HEK293 (cell line): ENCODE measurements around the gene PURB.
"Not testable (repeated sequence)": the region's sequence is repeated elsewhere in the genome, so short reads cannot be mapped to it uniquely, and the experiment has no call there.

Experiments used
- CTCF ChIA-PET: fragments of 350-600 bp; formaldehyde crosslinking; extraction: SDS; loops from one replicate; lab custom pipeline; 2021; ENCODE audit warnings: antibody characterized with exemption; lab: Yijun Ruan, JAX
- POLR2A ChIA-PET: fragments of 300-600 bp; formaldehyde crosslinking; extraction: SDS; loops from one replicate; lab custom pipeline; 2020; ENCODE audit warnings: antibody characterized with exemption, inconsistent platforms; lab: Yijun Ruan, JAX
- H3K27ac ChIP-seq: fragments of 200-500 bp; sonication (Bioruptor generic); 2 replicates; pipeline ENCODE4 v1.5.1; 2014; ENCODE audit warnings: low read depth, low read length, control low read depth, inconsistent platforms; ENCODE audit errors: extremely low read depth
- H3K36me3 ChIP-seq, 2 experiments: fragments of 200-500 bp in 1 of 2; sonication (Bioruptor generic) in 1 of 2; 1 replicate in 1 of 2; 2 replicates in 1 of 2; pipeline ENCODE4 v1.5.1; 2014 to 2017; ENCODE audit warnings: inconsistent platforms in 2 of 2, low read length in 2 of 2; ENCODE audit not compliant: control insufficient read depth in 2 of 2, insufficient read depth in 1 of 2
- H3K4me1 ChIP-seq: fragments of 200-500 bp; sonication (Bioruptor generic); 2 replicates; pipeline ENCODE4 v1.5.1; 2014; ENCODE audit warnings: mild to moderate bottlenecking, low read length, inconsistent platforms; ENCODE audit not compliant: control insufficient read depth, insufficient read depth
- H3K4me3 ChIP-seq: 2 replicates; pipeline ENCODE4 v1.5.1; 2011; ENCODE audit warnings: low read depth, mild to moderate bottlenecking, control low read depth, low read length, moderate library complexity
- H3K9me3 ChIP-seq: fragments of 200-500 bp; sonication (Bioruptor generic); 2 replicates; pipeline ENCODE4 v1.5.1; 2014; ENCODE audit warnings: low read depth, low read length, inconsistent platforms; ENCODE audit not compliant: control insufficient read depth, insufficient read depth
- INSM2 ChIP-seq: fragments of 450-650 bp; formaldehyde crosslinking; IDR thresholded peaks from 2 replicates; pipeline ENCODE4 v1.5.1; 2016; ENCODE audit warnings: missing biosample characterization, missing genetic modification characterization
- ZBTB1 ChIP-seq: fragments of 450-650 bp; formaldehyde crosslinking; IDR thresholded peaks from 2 replicates; pipeline ENCODE4 v1.5.1; 2016; ENCODE audit warnings: missing biosample characterization, missing genetic modification characterization
- ZBTB20 ChIP-seq: fragments of 450-650 bp; formaldehyde crosslinking; IDR thresholded peaks from 2 replicates; pipeline ENCODE4 v1.5.1; 2016; ENCODE audit warnings: missing biosample characterization, missing genetic modification characterization
- ZFP3 ChIP-seq: fragments of 450-650 bp; formaldehyde crosslinking; IDR thresholded peaks from 2 replicates; pipeline ENCODE4 v1.5.1; 2016; ENCODE audit warnings: low read depth, missing biosample characterization, missing genetic modification characterization
- ZNF214 ChIP-seq: fragments of 450-650 bp; formaldehyde crosslinking; IDR thresholded peaks from 2 replicates; pipeline ENCODE4 v1.5.1; 2017; ENCODE audit warnings: missing biosample characterization, mild to moderate bottlenecking, missing genetic modification characterization, borderline replicate concordance
- ZNF23 ChIP-seq: fragments of 450-650 bp; formaldehyde crosslinking; IDR thresholded peaks from 2 replicates; pipeline ENCODE4 v1.5.1; 2016; ENCODE audit warnings: missing biosample characterization, missing genetic modification characterization, borderline replicate concordance
- ZNF449 ChIP-seq: fragments of 450-650 bp; formaldehyde crosslinking; IDR thresholded peaks from 2 replicates; pipeline ENCODE4 v1.5.1; 2017; ENCODE audit warnings: missing biosample characterization, mild to moderate bottlenecking, missing genetic modification characterization, moderate library complexity
- ZNF555 ChIP-seq: fragments of 450-650 bp; formaldehyde crosslinking; conservative IDR thresholded peaks from 2 replicates; pipeline ENCODE4 v1.5.1; 2017; ENCODE audit warnings: missing biosample characterization, mild to moderate bottlenecking, missing genetic modification characterization, inconsistent platforms
- ZNF626 ChIP-seq: fragments of 450-650 bp; sonication (Bioruptor Pico); formaldehyde crosslinking; IDR thresholded peaks from 2 replicates; pipeline ENCODE4 v1.5.1; 2018; ENCODE audit warnings: missing biosample characterization, missing genetic modification characterization, inconsistent platforms
- ZNF843 ChIP-seq: fragments of 450-650 bp; formaldehyde crosslinking; IDR thresholded peaks from 2 replicates; pipeline ENCODE4 v1.5.1; 2016; ENCODE audit warnings: missing biosample characterization, missing genetic modification characterization

PURB gene

GRCh38 chr7:44872787-44873186, 12.5 kb downstream of the PURB start:
- POLR2A ChIA-PET, result interaction anchor here (0.7 to 1.7 kb wide), 2 partner anchors 10 to 13 kb away, joined by 4 to 8 read pairs; no protein-coding TSS in a partner anchor
- no peaks in the 10 kb centered on the region for H3K9me3 ChIP-seq
- no peak overlapping the region for H3K27ac ChIP-seq
- H3K4me1 ChIP-seq, result no peaks in the 10 kb centered on the region
- no peaks in the 10 kb centered on the region for H3K36me3 ChIP-seq
- TF ChIP-seq ZNF449 (tag by site-specific recombination) (no peak), ZNF214 (no peak), ZBTB20 (no peak), ZNF626 (no peak), ZNF555 (no peak), ZNF23 (tag by site-specific recombination) (no peak), ZFP3 (tag by site-specific recombination) (no peak), INSM2 (tag by site-specific recombination) (no peak), ZNF843 (tag by site-specific recombination) (no peak), ZBTB1 (tag by site-specific recombination) (no peak)
- CTCF ChIA-PET, result interaction anchor here (0.8 kb wide), 1 partner anchor 10 kb away, joined by 3 read pairs; no protein-coding TSS in a partner anchor
- H3K4me3 ChIP-seq, result no peak overlapping the region

- H3K4me1 ChIP-seq, H3K36me3 ChIP-seq, POLR2A ChIA-PET, H3K4me3 ChIP-seq, H3K27ac ChIP-seq, H3K9me3 ChIP-seq, CTCF ChIA-PET: not testable (repeated sequence)
Observed at GRCh38 chr7:44871918-44872317, 13.4 kb downstream of the PURB start.

GRCh38 chr7:44870780-44871179, 14.6 kb downstream of the PURB start:
- H3K4me3 ChIP-seq, H3K4me1 ChIP-seq, POLR2A ChIA-PET, H3K9me3 ChIP-seq, CTCF ChIA-PET, H3K36me3 ChIP-seq, H3K27ac ChIP-seq: not testable (repeated sequence)

GRCh38 chr7:44870336-44870735, 15.0 kb downstream of the PURB start:
- CTCF ChIA-PET, result interaction anchor here (1.7 kb wide), 1 partner anchor 11 kb away, joined by 5 read pairs; no protein-coding TSS in a partner anchor
- not testable (repeated sequence) for H3K4me3 ChIP-seq, H3K27ac ChIP-seq, H3K9me3 ChIP-seq, H3K36me3 ChIP-seq, H3K4me1 ChIP-seq
- POLR2A ChIA-PET, result interaction anchor here (0.7 kb wide), 1 partner anchor 51 kb away, joined by 3 read pairs; no protein-coding TSS in a partner anchor
